ENCODE data around the gene TMOD3. TPM values are rescaled to one million over a fixed set of nuclear protein-coding genes. Genes with fewer than 3 reads are reported as not detected.

TMOD3 gene
- total and polyA plus RNA-seq, 2 experiments from 2014 or later = 26.1 to 29.9 TPM

DNA sequence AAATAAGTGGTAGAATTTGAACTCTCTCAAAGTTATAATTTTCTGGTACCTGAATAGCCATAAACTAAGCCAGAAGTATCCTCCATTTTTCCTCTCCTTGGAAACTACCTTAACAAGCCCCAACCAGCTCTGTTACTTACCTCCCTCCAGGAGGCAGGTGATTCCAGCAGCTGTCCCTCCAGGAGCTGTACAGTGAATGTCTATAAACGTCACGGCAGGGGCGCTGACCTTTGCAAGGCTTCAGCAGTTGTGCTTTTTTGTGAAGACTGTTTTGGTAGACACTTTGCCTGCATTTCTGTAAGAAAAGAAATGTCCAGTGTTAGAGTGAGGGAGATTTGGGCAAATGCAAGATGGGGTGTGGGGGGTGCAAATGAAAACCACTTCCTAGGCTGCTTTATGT lies 75.0 kb downstream of the TMOD3 start:
- Mint-ChIP-seq H3K27me3 (ENCODE audit: insufficient read depth, low read depth, poor library complexity) (peaks cover 4% of the 10 kb centered on the region), H3K27ac (peak overlapping the region; percentile 18; the same call in 1 of the 2 replicates), H3K36me3 (ENCODE audit: low read depth) (peaks cover 24% of the 10 kb centered on the region; the same call in 2 of the 3 replicates), H3K9me3 (no peaks in the 10 kb centered on the region), H3K4me1 (peaks cover 4% of the 10 kb centered on the region; the same call in 2 of the 3 replicates), H3K4me3 (no peak overlapping the region)
- DNase-seq (ENCODE audit: low spot score) = no peak
- Histone ChIP-seq H3K4me3 (no peak overlapping the region), H3K9me2 (ENCODE audit: insufficient read depth) (no peaks in the 10 kb centered on the region), H3F3A (replicated peaks; ENCODE audit: low read depth) (no peaks in the 10 kb centered on the region), H3K4me1 (ENCODE audit: insufficient read depth) (no peaks in the 10 kb centered on the region), H3K79me2 (replicated peaks; ENCODE audit: insufficient read depth) (no peaks in the 10 kb centered on the region), H3K27ac (ENCODE audit: low read depth) (0 out of 2 replicates have a peak overlapping the region, but pooled peaks have one; percentile 15), H2AFZ (no peak overlapping the region), H3K4me2 (no peak overlapping the region), H3K27me3 (ENCODE audit: insufficient read depth) (no peaks in the 10 kb centered on the region), H4K20me1 (replicated peaks; ENCODE audit: insufficient read depth) (peaks cover 4% of the 10 kb centered on the region; the same call in 1 of the 2 replicates), H3K36me3 (ENCODE audit: insufficient read depth) (peaks cover 6% of the 10 kb centered on the region; the same call in 1 of the 2 replicates)
- ATAC-seq = no peak
- TF ChIP-seq, protein P1, sequence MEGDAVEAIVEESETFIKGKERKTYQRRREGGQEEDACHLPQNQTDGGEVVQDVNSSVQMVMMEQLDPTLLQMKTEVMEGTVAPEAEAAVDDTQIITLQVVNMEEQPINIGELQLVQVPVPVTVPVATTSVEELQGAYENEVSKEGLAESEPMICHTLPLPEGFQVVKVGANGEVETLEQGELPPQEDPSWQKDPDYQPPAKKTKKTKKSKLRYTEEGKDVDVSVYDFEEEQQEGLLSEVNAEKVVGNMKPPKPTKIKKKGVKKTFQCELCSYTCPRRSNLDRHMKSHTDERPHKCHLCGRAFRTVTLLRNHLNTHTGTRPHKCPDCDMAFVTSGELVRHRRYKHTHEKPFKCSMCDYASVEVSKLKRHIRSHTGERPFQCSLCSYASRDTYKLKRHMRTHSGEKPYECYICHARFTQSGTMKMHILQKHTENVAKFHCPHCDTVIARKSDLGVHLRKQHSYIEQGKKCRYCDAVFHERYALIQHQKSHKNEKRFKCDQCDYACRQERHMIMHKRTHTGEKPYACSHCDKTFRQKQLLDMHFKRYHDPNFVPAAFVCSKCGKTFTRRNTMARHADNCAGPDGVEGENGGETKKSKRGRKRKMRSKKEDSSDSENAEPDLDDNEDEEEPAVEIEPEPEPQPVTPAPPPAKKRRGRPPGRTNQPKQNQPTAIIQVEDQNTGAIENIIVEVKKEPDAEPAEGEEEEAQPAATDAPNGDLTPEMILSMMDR (conservative IDR thresholded peaks at IDR 0.05; ENCODE audit: low read depth in 2 of 2) = no peak

DNA sequence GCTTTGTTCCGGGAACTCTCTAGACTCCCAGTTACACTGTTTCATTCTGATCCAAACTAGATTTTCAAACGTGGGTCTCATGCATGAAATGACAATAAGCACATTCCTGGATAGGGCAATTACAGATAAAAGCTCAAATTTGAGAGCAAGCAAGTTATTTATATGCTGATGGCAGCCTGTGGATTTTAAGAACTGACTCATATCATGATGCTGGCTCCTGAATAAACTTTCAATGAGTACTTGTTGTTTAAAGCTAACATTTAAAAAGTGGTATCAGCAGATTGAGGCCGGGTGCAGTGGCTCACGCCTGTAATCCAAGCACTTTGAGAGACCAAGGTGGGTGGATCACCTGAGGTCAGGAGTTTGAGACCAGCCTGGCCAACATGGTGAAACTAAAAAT lies 75.5 kb downstream of the TMOD3 start:
- Histone ChIP-seq H4K20me1 (replicated peaks; ENCODE audit: insufficient read depth) (peaks cover 4% of the 10 kb centered on the region; the same call in 1 of the 2 replicates), H3K36me3 (ENCODE audit: insufficient read depth) (peaks cover 6% of the 10 kb centered on the region; the same call in 1 of the 2 replicates), H3K79me2 (replicated peaks; ENCODE audit: insufficient read depth) (no peaks in the 10 kb centered on the region), H2AFZ (no peak overlapping the region), H3K27me3 (ENCODE audit: insufficient read depth) (no peaks in the 10 kb centered on the region), H3K27ac (ENCODE audit: low read depth) (no peak overlapping the region), H3K4me1 (ENCODE audit: insufficient read depth) (no peaks in the 10 kb centered on the region), H3K4me3 (no peak overlapping the region), H3K4me2 (no peak overlapping the region), H3F3A (replicated peaks; ENCODE audit: low read depth) (no peaks in the 10 kb centered on the region), H3K9me2 (ENCODE audit: insufficient read depth) (no peaks in the 10 kb centered on the region)
- ATAC-seq (no peak), DNase-seq (ENCODE audit: low spot score) (no peak)
- Mint-ChIP-seq H3K4me1 (peaks cover 4% of the 10 kb centered on the region; the same call in 2 of the 3 replicates), H3K9me3 (no peaks in the 10 kb centered on the region), H3K36me3 (ENCODE audit: low read depth) (peaks cover 25% of the 10 kb centered on the region; the same call in 2 of the 3 replicates), H3K27ac (peak overlapping the region; percentile 18), H3K27me3 (ENCODE audit: insufficient read depth, low read depth, poor library complexity) (peaks cover 4% of the 10 kb centered on the region), H3K4me3 (no peak overlapping the region)
- TF ChIP-seq ZNF114 (CRISPR knock-in tag; IDR thresholded peaks at IDR 0.05) (no peak), POLR2AphosphoS5 (IDR thresholded peaks at IDR 0.05; ENCODE audit: low read depth) (no peak), NANOG (IDR thresholded peaks at IDR 0.05; ENCODE audit: borderline replicate concordance) (no peak), CREB1 (CRISPR knock-in tag; IDR thresholded peaks at IDR 0.05; ENCODE audit: low read depth) (no peak)
- TF ChIP-seq, protein P1 (conservative IDR thresholded peaks at IDR 0.05; ENCODE audit: low read depth in 2 of 2) = no peak
- TF ChIP-seq, protein P2, sequence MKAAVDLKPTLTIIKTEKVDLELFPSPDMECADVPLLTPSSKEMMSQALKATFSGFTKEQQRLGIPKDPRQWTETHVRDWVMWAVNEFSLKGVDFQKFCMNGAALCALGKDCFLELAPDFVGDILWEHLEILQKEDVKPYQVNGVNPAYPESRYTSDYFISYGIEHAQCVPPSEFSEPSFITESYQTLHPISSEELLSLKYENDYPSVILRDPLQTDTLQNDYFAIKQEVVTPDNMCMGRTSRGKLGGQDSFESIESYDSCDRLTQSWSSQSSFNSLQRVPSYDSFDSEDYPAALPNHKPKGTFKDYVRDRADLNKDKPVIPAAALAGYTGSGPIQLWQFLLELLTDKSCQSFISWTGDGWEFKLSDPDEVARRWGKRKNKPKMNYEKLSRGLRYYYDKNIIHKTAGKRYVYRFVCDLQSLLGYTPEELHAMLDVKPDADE (IDR thresholded peaks at IDR 0.05) = no peak
- TF ChIP-seq, protein P3, sequence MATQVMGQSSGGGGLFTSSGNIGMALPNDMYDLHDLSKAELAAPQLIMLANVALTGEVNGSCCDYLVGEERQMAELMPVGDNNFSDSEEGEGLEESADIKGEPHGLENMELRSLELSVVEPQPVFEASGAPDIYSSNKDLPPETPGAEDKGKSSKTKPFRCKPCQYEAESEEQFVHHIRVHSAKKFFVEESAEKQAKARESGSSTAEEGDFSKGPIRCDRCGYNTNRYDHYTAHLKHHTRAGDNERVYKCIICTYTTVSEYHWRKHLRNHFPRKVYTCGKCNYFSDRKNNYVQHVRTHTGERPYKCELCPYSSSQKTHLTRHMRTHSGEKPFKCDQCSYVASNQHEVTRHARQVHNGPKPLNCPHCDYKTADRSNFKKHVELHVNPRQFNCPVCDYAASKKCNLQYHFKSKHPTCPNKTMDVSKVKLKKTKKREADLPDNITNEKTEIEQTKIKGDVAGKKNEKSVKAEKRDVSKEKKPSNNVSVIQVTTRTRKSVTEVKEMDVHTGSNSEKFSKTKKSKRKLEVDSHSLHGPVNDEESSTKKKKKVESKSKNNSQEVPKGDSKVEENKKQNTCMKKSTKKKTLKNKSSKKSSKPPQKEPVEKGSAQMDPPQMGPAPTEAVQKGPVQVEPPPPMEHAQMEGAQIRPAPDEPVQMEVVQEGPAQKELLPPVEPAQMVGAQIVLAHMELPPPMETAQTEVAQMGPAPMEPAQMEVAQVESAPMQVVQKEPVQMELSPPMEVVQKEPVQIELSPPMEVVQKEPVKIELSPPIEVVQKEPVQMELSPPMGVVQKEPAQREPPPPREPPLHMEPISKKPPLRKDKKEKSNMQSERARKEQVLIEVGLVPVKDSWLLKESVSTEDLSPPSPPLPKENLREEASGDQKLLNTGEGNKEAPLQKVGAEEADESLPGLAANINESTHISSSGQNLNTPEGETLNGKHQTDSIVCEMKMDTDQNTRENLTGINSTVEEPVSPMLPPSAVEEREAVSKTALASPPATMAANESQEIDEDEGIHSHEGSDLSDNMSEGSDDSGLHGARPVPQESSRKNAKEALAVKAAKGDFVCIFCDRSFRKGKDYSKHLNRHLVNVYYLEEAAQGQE (IDR thresholded peaks at IDR 0.05; ENCODE audit: unreplicated experiment) = no peak

Data from GM23338 (cell line).